A549 treated with CpdA at 1 μM for 4 hours (cell line): Measurements from ENCODE around the gene SALL3. TPM values are rescaled to one million over a fixed set of nuclear protein-coding genes. Genes with fewer than 3 reads are reported as not detected.

ENCODE experiments used
- total RNA-seq: library from RNA; stranded (reverse); fragments of 200-300 nt; extraction: Qiagen RNA extraction; gene quantifications from 5 replicates; pipeline ENCODE4 v1.2.3, GENCODE V29; 2022; ENCODE audit warnings: low read depth

The SALL3 gene
- total RNA-seq, result not detected in 5 replicates

DNA sequence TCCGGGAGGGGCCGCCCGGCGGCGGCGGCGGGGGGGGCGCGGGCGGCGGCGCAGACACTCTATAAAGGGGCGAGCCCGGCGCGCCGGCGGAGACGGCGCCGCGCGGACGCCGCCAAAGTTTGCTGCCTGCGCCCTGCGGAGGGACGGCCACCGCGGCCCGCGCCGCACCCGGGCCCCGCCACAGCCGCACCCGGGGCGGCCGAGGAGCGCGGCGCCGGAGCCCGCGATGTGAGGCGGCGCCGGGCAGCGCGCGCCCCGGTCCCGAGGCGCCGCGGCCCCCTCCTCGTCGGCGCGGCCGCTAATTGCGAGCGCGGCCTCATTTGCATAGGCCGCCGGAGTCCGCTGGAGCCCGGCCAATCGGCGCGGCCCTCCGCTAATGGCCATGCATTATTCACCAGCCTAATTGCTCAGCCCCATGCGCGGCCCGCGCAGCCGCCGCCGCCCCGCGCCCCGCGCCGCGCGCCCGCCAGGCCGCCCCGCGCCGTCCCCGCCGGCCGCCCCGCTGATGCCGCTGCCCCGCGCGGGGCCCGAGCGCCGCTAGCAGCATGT lies at the start of gene SALL3:
Gene SALL3, plus strand, starts transcription at position 89 of the 549 bp plus-strand sequence. Its CDS starts 457 bp downstream, at position 546.

Other genes with a start within 250 kb of the SALL3 start
- 13.8 to 21.2 TPM (median 18.3 TPM) in 5 replicates for gene ATP9B, start 89.6 kb downstream of the SALL3 start, total RNA-seq